ENCODE results near the gene MARCHF2. TPM values are rescaled to one million over a fixed set of nuclear protein-coding genes. Genes with fewer than 3 reads are reported as not detected.

The MARCHF2 gene
- polyA plus RNA-seq, 1 of the 3 experiments (the other 2 are of a cell fraction): 57.2 TPM

DNA sequence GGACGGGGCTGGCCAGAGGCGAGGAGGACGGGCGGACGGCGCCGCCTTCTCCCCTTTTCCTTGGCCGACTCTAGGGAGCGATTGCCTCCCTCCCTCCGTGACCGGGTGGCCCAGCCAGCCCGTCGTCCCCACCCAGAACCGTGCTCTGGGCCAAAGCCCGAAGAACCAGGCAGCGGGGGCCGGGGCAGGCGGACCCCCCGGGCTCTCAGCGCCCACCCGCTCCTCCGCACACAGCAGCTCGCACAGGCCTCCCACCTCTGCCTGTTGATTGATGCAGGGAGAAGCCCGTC, 9.3 kb upstream of the MARCHF2 start:
- Histone ChIP-seq H3K4me1 (ENCODE audit: control insufficient read depth in 1 of 2, insufficient read depth in 2 of 2, low read depth in 1 of 2, low read length in 1 of 2) (no peaks in the 10 kb centered on the region), H3K27ac (ENCODE audit: low read depth in 2 of 2, low read length in 1 of 2) (no peak overlapping the region), H3K9ac (no peak overlapping the region), H3K9me2 (no peaks in the 10 kb centered on the region), H4K20me1 (ENCODE audit: insufficient read depth) (peaks cover 7% of the 10 kb centered on the region), H3K4me2 (no peak overlapping the region), H3K9me3 (no peaks in the 10 kb centered on the region), H3F3A (replicated peaks; ENCODE audit: insufficient read depth) (peaks cover 4% of the 10 kb centered on the region), H3K27me3 (ENCODE audit: insufficient read depth) (no peaks in the 10 kb centered on the region), H2AFZ (ENCODE audit: low read depth) (no peak overlapping the region), H3K79me2 (ENCODE audit: insufficient read depth) (peaks cover 11% of the 10 kb centered on the region; the same call in 1 of the 2 replicates), H3K36me3 (replicated peaks in 1 of 2; ENCODE audit: control insufficient read depth in 1 of 2, insufficient read depth in 2 of 2, low read length in 1 of 2) (peaks cover 0 to 22% of the 10 kb centered on the region in 2 experiments), H3K4me3 (ENCODE audit: low read depth in 2 of 2, low read length in 1 of 2) (no peak overlapping the region)
- POLR2A ChIA-PET: no interaction called here
- CTCF ChIA-PET: no interaction called here
- TF ChIP-seq YY1 (IDR thresholded peaks at IDR 0.05; ENCODE audit: low read depth) (no peak), SMC3 (IDR thresholded peaks at IDR 0.05; ENCODE audit: low read depth, low read length) (no peak), CHD2 (IDR thresholded peaks at IDR 0.05; ENCODE audit: low read length, partially characterized antibody) (no peak), POLR2AphosphoS5 (IDR thresholded peaks at IDR 0.05; ENCODE audit: low read depth, low read length) (no peak), RCOR1 (IDR thresholded peaks at IDR 0.05; ENCODE audit: low read length) (no peak), MEF2A (IDR thresholded peaks at IDR 0.05; ENCODE audit: borderline replicate concordance, low read depth) (no peak), JUND (IDR thresholded peaks at IDR 0.05) (no peak), SIN3A (IDR thresholded peaks at IDR 0.05; ENCODE audit: borderline replicate concordance, low read depth, low read length) (no peak), FOXM1 (IDR thresholded peaks at IDR 0.05; ENCODE audit: low read depth) (no peak), FOSL2 (IDR thresholded peaks at IDR 0.05; ENCODE audit: borderline replicate concordance, low read depth) (no peak)
- TF ChIP-seq, protein P1, sequence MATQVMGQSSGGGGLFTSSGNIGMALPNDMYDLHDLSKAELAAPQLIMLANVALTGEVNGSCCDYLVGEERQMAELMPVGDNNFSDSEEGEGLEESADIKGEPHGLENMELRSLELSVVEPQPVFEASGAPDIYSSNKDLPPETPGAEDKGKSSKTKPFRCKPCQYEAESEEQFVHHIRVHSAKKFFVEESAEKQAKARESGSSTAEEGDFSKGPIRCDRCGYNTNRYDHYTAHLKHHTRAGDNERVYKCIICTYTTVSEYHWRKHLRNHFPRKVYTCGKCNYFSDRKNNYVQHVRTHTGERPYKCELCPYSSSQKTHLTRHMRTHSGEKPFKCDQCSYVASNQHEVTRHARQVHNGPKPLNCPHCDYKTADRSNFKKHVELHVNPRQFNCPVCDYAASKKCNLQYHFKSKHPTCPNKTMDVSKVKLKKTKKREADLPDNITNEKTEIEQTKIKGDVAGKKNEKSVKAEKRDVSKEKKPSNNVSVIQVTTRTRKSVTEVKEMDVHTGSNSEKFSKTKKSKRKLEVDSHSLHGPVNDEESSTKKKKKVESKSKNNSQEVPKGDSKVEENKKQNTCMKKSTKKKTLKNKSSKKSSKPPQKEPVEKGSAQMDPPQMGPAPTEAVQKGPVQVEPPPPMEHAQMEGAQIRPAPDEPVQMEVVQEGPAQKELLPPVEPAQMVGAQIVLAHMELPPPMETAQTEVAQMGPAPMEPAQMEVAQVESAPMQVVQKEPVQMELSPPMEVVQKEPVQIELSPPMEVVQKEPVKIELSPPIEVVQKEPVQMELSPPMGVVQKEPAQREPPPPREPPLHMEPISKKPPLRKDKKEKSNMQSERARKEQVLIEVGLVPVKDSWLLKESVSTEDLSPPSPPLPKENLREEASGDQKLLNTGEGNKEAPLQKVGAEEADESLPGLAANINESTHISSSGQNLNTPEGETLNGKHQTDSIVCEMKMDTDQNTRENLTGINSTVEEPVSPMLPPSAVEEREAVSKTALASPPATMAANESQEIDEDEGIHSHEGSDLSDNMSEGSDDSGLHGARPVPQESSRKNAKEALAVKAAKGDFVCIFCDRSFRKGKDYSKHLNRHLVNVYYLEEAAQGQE (IDR thresholded peaks at IDR 0.05; ENCODE audit: low read depth, low read length): no peak
- TF ChIP-seq, protein P2, sequence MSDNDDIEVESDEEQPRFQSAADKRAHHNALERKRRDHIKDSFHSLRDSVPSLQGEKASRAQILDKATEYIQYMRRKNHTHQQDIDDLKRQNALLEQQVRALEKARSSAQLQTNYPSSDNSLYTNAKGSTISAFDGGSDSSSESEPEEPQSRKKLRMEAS (IDR thresholded peaks at IDR 0.05; ENCODE audit: low read depth): no peak
- TF ChIP-seq, protein P3, sequence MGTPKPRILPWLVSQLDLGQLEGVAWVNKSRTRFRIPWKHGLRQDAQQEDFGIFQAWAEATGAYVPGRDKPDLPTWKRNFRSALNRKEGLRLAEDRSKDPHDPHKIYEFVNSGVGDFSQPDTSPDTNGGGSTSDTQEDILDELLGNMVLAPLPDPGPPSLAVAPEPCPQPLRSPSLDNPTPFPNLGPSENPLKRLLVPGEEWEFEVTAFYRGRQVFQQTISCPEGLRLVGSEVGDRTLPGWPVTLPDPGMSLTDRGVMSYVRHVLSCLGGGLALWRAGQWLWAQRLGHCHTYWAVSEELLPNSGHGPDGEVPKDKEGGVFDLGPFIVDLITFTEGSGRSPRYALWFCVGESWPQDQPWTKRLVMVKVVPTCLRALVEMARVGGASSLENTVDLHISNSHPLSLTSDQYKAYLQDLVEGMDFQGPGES (IDR thresholded peaks at IDR 0.05; ENCODE audit: low read depth, low read length): no peak
- 85% methylated on average over 8 of the region's 24 CpGs for WGBS (ENCODE audit: low lambda C conversion rate)
- peak; percentile 18 for DNase-seq
